GM12875 (cell line): ENCODE data around the gene RFWD3.

ENCODE experiments used
- H3K4me3 ChIP-seq: one replicate; pipeline ENCODE4 v1.5.1; 2011; ENCODE audit warnings: low read depth, low read length, control low read depth
- CTCF ChIP-seq: IDR thresholded peaks from 2 replicates; pipeline ENCODE4 v1.5.1; 2011; ENCODE audit warnings: low read depth, mild to moderate bottlenecking, control low read depth, inconsistent platforms, low read length, moderate library complexity, borderline replicate concordance; ENCODE audit not compliant: insufficient read depth

Gene RFWD3

GRCh38 chr16:74580833-74581232 is 85.8 kb downstream of the RFWD3 start:
- TF ChIP-seq CTCF: no peak
- H3K4me3 ChIP-seq: no peak overlapping the region

- no peak for TF ChIP-seq CTCF
- H3K4me3 ChIP-seq: no peak overlapping the region
These were observed 87.8 kb downstream of the RFWD3 start for GRCh38 chr16:74578838-74579237.

GRCh38 chr16:74578433-74578832 is 88.2 kb downstream of the RFWD3 start:
- no peak overlapping the region for H3K4me3 ChIP-seq
- TF ChIP-seq CTCF: no peak

- no peak overlapping the region for H3K4me3 ChIP-seq
- TF ChIP-seq CTCF: no peak
These were observed 88.8 kb downstream of the RFWD3 start for GRCh38 chr16:74577882-74578366.

GRCh38 chr16:74575807-74576643 is 90.7 kb downstream of the RFWD3 start:
- TF ChIP-seq CTCF: no peak
- H3K4me3 ChIP-seq: no peak overlapping the region

GRCh38 chr16:74575175-74575806 is 91.4 kb downstream of the RFWD3 start:
- no peak for TF ChIP-seq CTCF
- no peak overlapping the region for H3K4me3 ChIP-seq

GRCh38 chr16:74574146-74574545 is 92.5 kb downstream of the RFWD3 start:
- H3K4me3 ChIP-seq: no peak overlapping the region
- no peak for TF ChIP-seq CTCF
